Measurements from ENCODE around the gene TWIST2.

The TWIST2 gene

DNA sequence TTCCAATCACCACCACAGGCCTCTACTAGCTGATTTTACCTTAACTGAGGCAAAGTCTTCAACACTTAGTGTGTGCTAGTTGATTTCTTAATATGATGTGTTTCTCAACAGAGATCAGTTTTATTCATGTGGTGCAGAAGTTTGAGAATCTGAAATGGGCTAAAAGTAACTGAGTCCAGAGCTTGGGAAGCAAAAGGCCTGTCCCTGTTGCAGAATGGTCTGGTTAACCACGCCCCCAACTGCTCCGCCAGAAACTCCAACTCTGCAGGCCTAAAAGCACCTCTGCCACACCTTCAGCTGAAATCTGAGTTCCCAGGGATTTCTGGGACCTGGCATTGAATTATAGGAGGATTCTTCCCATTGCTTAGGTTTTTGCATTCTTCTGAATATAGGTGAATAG is 44.9 kb downstream of the TWIST2 start:
- no peak for DNase-seq

DNA sequence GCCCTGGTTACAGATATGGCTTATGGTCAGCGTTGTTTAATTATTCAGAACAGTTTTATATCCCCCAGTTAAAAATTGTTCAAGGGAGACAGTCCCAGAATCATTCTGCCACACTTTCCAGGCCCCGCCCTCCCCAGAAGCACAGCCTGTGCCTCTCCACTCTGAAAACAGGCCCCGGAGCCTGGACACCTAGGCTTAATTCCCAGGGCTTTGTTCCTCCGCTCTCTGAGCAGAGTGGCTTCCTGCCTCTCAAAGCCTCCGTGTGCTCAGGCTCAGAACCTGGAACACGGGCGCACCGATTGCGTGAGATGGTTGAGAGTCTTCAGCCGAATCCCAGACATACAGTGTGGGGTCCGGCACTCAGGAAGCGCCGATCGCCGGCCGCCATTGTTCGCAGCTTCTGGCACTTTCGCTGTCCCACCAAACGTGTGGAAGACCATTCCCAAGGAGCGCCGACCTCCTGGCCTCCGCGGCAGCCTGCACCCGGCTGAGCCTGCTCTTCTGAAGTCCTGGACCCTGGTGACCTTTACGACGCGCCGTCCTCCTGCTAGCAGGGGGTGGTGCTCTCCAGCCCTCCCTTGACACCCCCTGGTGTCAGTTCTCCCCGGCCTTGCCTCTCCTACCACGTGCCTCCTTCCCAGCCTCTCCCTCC is 45.6 kb downstream of the TWIST2 start:
- no peak for DNase-seq

DNA sequence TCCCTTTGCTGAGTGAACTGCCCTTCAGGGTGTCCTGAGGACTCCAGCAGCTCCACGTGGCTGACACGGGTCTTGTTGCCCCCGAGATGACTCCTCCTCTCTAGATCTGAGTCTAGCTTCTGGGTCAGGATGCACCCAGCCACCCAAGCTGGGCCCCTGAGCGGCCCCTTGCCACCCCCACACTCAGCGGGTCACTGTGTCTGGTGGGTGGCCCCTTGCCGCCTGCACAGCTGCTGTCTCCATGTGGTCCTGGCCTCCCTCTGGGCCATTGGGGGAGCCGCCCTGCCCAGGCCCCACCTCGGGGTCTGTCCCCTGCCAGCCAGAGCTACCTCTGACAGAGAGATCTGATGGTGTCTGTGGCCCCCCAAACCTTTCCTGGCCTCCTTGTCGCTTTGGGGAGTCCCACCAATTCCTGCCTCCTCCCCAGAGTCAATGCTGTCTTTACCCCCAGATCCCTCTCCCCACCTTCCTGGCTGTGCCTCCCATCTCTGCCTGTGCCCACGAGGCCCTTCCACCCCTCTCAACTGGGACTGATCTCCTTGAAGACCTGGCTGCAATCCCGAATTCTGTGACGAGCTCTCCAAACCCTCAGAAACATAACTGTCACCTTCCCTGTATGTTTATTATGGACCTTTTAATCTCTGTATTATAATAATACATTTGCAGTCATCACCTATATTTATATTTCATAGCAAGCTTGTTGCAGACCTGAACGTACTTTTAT is 46.5 kb downstream of the TWIST2 start:
- no peak for DNase-seq

DNA sequence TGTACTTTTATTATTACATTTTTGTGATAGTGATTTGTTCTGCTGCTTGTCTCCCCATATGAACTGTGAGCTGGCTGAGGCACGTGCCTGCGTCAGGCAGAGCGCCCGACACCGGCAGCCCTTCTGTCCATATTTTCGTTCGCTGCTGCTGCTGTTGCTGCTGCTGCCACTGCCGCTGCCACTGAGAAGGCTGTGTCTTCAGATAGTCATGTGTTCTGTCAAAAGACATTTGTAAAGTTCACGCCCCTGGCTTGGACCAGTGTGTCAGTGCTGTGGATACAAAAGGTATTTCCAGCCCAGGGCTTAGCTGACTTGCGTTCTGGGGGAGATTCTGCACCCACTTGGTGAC is 47.0 kb downstream of the TWIST2 start:
- no peak for DNase-seq

DNA sequence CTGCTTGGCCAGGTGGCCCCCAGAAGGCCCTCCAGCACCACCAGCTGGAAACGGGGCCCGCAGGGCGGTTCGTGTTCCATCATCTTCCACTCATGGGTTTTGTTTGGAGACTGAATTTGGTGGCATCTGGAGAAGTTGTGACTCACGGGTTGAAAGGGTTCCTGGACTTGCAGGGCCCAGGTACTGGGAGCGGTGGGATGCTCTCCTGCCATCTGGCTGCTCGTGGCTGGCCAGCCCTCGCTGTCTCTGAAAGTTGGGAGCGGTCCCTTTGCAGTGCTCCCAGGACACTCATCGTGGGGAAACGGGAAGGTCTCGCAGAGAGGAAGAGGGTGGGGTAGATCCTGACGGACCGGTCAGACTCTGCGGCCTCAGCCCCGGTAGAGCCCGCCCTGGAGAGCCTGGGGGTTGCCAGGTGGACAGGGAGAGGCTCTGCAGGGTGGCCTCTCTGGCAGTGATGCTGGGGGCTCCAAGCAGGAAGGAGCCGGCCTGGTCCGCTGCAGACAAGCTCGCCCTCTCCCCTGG is 47.5 kb downstream of the TWIST2 start:
- no peak for DNase-seq

DNA sequence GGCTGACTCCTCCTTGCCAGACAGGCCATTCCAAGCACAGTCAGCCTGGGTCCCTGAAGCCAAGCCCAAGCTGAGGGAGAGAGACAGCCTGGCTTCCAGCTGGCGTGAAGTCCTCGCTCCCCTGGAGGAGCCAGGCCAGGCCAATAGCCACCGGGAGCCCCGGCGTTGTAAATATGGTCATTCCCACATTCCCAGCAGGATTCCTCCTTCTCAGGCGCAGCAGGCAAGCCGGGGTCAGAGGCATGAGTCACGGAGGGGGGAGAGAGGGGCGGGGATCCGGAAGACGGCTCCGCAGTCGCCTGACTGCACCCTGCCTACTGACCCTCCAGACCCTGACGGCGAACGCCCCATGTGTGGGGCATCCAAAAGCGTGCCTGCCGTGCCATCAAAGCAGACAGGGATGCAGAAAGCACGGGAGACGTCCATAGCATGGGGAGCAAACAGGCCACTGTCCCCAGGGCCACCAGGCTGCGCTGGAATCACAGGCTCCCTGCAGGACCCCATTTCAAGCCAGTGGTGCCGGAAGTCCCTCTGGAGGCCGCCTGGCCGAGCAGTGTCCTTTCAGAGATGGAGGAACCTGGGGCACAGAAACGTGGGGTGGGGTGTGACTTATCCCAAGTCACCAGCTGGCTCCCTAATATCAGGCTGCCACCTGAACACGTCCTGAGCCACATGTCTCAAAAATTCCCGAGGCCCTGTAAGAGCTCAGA is 48.2 kb downstream of the TWIST2 start:
- no peak for DNase-seq

DNA sequence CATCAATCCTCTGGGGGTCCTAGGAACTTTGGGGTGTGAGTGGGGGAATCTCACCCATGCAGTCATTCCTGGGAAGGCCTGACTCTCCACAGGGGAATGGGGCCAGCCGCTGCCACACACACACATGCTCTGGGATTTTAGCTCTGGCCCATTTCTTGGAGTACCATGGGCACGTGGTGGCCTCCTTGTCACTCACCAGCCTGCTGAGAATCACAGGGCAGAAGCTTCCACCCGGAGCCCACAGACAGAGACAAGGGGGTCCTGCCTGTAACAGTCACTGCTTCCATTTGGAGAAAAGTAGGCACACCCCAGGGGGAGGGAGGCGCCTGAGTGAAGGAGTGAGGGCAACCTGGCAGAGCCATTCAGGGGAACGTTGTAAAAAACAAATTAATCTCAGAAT is 48.8 kb downstream of the TWIST2 start:
- DNase-seq: no peak

DNA sequence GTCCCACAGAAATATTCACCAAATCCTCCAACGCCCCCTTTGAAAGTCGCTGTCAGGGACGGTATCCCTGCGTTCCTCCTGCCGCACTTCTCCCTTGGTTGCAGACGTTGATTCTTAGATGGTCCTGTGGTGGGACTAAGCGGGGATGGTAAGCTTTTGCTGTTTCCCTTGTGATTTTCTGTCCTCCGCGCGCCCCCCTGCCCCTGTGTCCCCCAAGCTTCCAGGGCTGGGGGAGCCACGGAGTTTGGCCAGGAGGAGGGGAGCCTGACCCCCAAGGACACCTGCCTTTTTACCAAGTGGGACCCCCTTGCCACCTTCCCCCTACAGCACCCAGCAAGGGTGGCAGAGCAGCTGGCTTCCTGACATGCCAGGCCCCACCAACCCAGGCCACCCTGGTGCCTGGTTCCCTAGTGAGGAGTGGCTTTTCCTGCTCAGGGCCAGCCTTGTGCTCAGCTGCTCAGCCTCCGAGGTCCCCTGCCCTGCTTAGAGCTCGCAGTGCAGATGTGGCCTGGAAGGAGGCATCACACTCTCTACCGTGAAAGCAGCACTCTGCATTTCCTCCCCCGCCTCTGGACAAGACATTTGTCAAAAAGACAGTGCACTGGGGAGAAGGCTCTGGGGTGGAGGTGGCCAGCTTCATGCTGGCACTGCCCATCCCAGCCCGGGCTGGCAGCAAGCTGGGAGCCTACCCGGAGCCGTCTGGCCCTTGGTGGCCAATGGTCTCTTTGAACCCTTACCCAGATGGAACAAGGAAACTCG is 49.4 kb downstream of the TWIST2 start:
- no peak for DNase-seq

DNA sequence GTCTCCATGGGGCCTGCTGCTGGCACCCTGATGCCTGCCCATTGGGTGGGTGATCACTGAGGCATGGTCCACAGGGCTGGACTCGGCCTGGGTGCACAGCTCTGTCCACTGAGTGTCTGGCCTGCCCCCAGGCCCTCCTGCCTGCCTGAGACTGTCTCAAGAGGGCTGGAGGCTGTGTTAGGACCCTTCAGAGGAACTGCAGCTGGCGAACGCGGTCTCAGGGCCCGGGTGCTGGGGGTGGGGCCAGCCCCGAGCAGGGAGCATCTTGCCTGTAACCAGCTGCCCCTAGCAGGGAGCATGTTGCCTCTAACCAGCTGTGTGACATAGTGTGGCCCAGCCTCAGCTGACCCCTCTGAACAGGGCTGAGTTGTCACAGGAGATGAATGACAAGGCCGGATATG is 50.0 kb downstream of the TWIST2 start:
- DNase-seq: no peak

DNA sequence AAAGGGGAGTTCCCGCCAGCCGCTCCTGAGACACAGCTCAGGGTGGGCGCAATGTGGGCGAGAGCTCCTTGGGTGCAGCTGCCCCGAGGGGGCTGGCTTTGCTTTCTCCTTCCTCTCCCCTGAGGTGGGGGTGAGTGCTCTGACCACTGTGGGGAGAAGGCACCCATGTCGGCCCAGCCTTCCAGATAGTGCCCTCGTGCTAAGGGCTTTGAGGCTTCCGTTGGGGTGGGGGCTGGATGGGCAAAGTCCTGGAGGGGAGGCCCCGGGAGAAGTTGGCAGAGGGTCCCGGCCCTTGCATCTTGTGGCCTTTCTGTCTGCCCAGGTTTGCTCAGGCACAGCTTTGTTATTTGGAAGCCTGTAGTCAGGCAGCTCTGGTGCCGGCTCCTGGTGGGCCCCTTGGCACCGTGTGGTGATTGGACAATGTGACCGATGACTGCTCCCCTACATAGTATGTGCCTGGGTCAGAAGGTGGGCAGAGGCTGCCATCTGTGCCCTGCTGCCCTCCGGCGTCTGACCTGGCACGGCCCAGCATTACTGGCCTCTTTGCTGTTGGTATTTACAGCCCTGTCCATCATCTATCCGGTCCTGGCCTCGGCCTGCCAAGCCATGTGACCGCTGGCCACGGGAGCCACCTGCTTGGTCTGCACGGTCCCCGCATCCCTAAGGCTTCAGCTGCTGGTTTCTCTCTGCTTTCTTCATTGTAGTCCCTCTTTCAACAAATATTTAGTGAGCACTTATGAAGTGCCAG is 50.8 kb downstream of the TWIST2 start:
- no peak for DNase-seq

DNA sequence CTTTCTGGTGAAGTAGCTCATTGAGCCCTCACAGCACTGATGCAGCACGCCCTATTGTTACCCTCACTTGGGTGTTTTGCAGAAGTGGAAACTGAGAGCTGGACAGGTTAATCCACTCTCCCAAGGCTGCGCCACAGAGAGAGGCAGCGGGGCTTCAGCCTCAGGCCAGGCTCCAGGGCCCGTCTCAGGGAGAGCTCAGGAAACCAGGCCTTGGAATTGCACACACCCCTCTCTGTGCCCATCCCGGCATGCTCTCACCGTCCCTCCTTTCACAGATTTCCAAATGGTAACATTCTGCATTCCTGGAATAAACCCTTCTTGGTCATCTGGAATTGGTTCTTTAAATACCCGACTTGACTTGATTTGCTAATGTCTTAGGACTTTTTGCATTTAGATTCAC is 51.5 kb downstream of the TWIST2 start:
- no peak for DNase-seq

DNA sequence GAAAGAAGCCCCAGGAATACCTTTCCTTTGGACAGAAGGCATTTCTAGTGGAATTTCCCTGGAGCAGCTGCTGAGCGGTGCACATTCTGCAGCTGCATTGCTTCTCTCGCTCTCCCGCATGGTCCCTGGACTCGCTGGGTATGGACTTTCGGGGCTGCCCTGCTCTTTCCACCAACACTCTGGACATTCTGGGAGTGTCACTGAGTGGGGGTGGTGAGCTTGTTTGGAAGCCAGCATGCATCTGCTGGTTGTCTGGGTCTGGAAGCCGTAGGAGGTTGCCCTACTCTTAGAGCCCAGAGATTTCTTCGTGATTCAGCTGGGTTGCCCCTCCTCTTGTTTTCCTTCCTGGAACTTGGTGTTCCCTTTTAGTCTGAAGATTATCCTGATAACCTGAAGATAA is 52.6 kb downstream of the TWIST2 start:
- DNase-seq: no peak

DNA sequence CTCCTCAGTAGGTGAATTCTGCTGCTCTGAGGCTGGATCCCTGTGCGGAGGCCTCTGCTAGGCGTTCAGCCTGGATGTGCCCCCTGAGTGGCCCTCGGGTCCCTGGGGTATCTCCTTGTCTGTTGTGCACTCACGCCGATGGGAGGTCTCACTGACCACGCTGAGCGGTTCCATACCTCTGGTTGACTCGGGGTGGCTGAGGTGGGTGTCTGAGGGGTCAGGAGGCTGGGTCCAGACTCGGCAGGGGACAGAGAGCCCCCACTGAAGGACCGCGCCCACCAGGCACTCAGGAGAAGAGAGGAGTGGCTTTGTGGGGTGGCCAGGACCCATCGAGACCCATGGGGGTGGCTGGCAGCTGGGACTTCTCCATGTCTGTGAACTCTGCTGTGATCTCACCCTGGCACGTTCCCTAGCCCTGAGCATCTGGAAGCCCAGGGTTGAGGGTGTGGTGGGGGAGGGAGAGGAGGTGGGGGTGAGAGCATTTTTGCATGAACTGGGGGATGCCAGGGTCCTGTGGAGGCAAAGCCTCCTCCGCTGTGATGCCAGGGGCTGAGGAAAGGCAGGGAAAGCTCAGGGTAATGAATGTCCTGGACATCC is 53.7 kb downstream of the TWIST2 start:
- no peak for DNase-seq

DNA sequence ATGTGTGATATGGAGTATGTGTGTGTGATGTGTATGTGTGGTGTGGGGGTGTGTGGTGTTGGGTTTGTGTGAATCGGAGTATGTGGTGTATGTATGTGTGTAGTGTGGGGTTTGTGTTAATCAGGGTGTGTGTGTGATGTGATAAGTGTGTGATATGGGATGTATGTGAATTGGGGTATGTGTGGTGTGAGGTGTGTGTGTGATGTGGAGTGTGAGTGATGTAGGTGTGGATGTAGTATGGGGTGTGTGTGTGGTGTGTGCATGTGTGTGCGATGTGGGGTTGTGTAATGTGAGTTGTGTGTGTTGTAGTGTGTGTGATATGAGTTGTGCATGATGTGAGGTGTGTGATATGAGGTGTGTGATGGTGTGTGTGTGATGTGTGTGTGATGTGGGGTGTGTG is 54.4 kb downstream of the TWIST2 start:
- no peak for DNase-seq

DNA sequence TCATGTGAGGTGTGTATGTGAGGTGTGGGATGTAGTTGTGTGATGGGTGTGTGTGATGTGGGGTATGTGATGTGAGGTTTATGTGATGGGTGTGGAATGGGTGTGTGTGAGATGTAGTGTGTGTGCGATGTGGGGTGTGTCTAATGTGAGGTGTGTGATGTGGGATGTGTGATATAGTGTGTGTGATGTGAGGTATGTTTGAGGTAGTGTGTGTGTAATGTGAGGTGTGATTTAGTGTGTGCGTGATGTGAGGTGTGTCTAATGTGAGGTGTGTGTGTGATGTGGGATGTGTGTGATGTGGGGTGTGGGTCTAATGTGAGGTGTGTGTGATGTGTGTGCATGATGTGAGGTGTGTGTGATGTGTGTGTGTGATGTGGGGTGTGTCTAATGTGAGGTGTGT is 55.3 kb downstream of the TWIST2 start:
- no peak for DNase-seq

DNA sequence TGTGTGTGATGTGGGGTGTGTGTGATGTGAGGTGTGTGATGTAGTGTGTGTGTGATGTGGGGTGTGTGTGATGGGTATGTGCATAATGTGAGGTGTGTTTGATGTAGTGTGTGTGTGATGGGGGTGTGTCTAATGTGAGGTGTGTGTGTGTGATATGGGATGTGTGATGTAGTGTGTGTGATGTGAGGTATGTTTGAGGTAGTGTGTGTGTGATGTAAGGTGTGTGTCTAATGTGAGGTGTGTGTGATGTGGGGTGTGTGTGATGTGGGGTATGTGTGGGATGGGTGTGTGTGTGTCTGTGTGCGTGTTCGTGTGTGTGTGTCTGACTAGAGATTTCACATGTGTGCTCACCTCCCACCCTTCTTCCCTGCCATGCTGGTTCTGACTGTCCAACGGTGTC is 56.3 kb downstream of the TWIST2 start:
- DNase-seq: no peak

DNA sequence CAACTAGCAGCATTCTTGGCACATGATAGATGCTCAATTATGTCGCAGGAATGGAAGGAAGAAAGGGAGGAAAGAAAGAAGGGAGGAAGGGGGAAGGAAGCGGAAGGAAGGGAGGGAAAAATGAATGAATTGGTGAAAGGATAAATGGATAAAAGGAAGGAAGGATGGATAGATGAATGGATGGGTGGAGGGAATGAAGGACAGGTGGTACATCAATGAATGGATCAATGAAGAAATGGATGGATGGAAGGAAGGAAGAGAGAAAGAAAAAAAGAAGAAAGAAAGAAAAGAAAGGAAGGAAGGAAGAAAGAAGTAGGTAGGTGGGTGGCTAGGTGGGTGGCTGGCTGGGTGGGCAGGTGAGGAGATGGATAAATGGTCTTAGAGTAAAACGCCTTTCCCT is 56.8 kb downstream of the TWIST2 start:
- DNase-seq: no peak

DNA sequence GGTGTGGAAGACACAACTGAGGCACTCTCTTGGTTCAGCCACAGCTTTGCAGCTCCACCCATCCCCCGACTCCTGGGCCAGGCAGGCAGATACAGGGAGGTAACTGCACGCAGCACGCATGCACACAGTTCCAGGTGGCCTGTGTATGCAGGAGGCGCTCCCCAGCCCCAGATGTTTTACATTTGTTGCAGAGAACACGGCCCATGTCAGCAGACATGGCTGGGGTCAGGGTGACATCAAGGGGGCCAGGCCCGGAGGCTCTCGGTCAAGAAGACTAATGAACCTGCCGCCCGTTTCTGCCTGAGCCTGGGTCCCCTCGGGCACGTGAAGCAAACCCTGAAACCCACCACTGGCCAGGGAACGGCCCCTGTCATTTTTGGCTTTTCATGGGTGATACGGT is 57.3 kb downstream of the TWIST2 start:
- no peak for DNase-seq

DNA sequence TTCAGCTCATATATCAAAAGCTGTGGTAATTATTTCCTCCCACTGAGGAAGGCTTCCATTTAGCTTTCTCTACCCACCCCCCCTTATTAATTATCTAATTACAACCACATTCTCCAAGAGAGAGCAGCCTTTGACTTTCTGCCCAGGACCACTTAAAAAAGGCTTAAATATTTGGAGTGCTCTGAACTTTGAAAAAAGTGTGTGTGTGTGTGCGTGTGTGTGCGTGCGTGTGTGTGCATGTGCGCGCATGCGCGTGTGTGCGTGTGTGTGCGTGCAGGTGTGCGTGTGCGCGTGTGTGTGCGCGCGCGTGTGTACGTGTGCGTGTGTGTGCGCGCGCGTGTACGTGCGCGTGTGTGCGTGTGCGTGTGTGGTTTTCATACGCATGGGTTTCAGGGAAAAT is 57.8 kb downstream of the TWIST2 start:
- no peak for DNase-seq

DNA sequence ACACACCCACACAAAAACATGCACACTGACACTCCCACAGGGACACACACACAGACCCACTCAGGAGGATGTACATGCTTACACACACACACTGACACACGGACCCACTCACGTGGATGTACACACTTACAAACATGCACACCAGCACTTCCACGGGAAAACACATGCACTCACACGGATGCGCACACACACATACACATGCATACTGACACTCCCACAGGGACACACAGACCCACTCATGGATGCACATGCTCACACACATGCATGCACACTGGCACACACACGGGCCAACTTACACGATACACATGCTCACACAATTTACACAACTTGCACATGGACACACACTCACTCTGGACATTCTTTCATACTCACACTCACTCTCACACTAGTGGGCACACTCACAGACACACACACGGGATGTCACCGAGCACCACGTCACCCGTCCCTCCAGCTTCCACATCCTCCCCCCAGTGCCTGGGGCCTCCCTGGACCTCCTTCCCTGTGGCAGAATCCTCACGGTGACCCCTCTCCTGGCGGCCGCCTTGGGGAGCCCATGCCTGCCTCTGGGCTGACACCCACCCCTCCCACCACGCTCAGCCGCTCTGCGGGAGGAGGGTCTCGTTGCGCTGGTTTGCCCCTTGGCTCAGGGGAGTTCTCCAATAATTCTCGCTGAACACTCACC is 58.5 kb downstream of the TWIST2 start:
- no peak for DNase-seq

DNA sequence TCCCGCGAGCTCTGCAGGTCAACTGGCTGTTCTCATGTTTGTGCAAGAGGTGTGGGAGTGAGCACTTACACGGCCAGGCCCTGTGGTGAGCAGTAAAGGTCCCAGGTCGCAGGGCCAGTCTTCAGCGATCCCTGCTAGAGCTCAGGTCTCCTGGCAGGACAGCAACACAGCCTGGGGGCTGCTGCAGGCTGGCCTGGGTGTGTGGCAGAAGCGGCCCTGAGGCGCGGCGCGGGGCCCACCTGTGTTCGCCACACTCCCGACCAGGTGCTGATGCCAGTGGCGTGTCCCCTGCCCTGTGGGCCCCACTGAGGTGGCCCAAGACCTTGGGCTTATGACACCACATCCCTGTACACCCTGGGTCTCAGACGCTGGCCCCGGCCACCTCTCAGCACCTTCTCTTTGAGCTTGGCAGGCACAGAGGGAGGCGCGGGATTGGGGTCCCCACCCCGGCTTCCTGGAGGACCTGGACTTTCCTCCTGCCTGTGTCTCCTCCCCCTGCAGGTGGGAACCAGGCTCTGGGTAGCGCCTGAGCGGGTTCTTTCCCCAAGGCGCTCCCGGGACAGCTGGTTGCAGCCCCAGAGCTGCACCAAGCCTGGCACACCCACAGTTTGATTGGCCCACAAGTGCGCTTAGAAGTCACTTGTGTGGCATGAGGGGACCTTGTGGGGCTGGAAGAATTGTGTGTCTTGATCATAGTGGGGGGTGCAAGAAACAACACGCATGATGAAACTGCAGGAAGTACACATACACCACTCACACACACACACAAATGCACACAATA is 59.2 kb downstream of the TWIST2 start:
- no peak for DNase-seq

Data from activated CD8-positive, alpha-beta memory T cell treated with anti-CD3 and anti-CD28 coated beads for 24 hours (primary cell).